Gastroesophageal sphincter (tissue), 4 donors: ENCODE data around the gene DBN1. TPM values are rescaled to one million over a fixed set of nuclear protein-coding genes. Genes with fewer than 3 reads are reported as not detected.

Experiments used
- ATAC-seq: fragments of 150-250 bp; one replicate; pipeline ENCODE4 v1.9.1; 2016; ENCODE audit warnings: mild to moderate bottlenecking, moderate library complexity
- H3K27ac ChIP-seq, 4 donors: fragments of 200-600 bp; sonication (generic) in 3 of 4; 1 replicate in 3 of 4; 2 replicates in 1 of 4; pipeline ENCODE4 v1.5.1; 2016 to 2019
- H3K27me3 ChIP-seq: fragments of 200-600 bp; sonication (generic); one replicate; pipeline ENCODE4 v1.5.1; 2019
- H3K36me3 ChIP-seq, 2 donors: fragments of 200-600 bp; sonication (generic); one replicate each; pipeline ENCODE4 v1.5.1; 2019; ENCODE audit warnings: control low read depth in 1 of 2
- H3K4me1 ChIP-seq, 3 donors: fragments of 200-600 bp; sonication (generic); 1 replicate in 2 of 3; 2 replicates in 1 of 3; pipeline ENCODE4 v1.5.1; 2016 to 2019; ENCODE audit warnings: control low read depth in 2 of 3
- H3K4me3 ChIP-seq, 2 donors: fragments of 200-600 bp; sonication (generic); one replicate each; pipeline ENCODE4 v1.5.1; 2019; ENCODE audit warnings: mild to moderate bottlenecking in 1 of 2, moderate library complexity in 1 of 2
- H3K9me3 ChIP-seq, 3 donors: fragments of 200-600 bp; sonication (generic); one replicate each; pipeline ENCODE4 v1.5.1; 2017 to 2019; ENCODE audit warnings: control low read depth in 2 of 3
- EP300 ChIP-seq: sonication (generic); formaldehyde crosslinking; IDR thresholded peaks from one replicate; pipeline ENCODE4 v1.6.1; 2017; ENCODE audit warnings: antibody characterized with exemption, mild to moderate bottlenecking
- POLR2A ChIP-seq, 2 donors: fragments of 450-650 bp; IDR thresholded peaks; one replicate each; pipeline ENCODE4 v1.6.1; 2017; ENCODE audit warnings: antibody characterized with exemption in 2 of 2, mild to moderate bottlenecking in 2 of 2, moderate library complexity in 1 of 2
- POLR2AphosphoS5 ChIP-seq: sonication (generic); formaldehyde crosslinking; IDR thresholded peaks from one replicate; pipeline ENCODE4 v1.6.1; 2017; ENCODE audit warnings: antibody characterized with exemption
- WGBS, 2 donors: methylation state at CpG; one replicate each; pipeline ENCODE4 v1.1.5; 2018; ENCODE audit warnings: low coverage in 1 of 2; 5-methylcytosine and 5-hydroxymethylcytosine counted together
- total RNA-seq, 4 donors: library from RNA; depleted of rRNA; stranded (reverse); fragments of >200 nt; gene quantifications; one replicate each; pipeline ENCODE4 v1.1.0, GENCODE V29; 2016
- TF ChIP-seq, protein P1 (sequence below), 4 experiments: fragments of 200-600 bp in 2 of 4; fragments of 450-650 bp in 2 of 4; sonication (generic) in 1 of 4; IDR thresholded peaks; one replicate each; pipeline ENCODE4 v1.5.1; 2017 to 2019; ENCODE audit warnings: antibody characterized with exemption in 4 of 4, mild to moderate bottlenecking in 2 of 4, moderate library complexity in 2 of 4

Gene DBN1
- total RNA-seq, 4 donors from 2014 or later = 87.1 to 154 (median 124) TPM

GRCh38 chr5:177454397-177455035 lies 18.9 kb downstream of the DBN1 start:
- peaks cover 0 to 50% (median 10%) of the 10 kb centered on the region in 3 donors for H3K4me1 ChIP-seq
- no CpG with 5 or more reads among the region's 84 CpGs for WGBS, 2 donors
- H3K36me3 ChIP-seq = peaks cover 0 to 20% of the 10 kb centered on the region in 2 donors
- peak; percentile 76 for ATAC-seq
- H3K27me3 ChIP-seq = peaks cover 37% of the 10 kb centered on the region
- TF ChIP-seq, protein P1, sequence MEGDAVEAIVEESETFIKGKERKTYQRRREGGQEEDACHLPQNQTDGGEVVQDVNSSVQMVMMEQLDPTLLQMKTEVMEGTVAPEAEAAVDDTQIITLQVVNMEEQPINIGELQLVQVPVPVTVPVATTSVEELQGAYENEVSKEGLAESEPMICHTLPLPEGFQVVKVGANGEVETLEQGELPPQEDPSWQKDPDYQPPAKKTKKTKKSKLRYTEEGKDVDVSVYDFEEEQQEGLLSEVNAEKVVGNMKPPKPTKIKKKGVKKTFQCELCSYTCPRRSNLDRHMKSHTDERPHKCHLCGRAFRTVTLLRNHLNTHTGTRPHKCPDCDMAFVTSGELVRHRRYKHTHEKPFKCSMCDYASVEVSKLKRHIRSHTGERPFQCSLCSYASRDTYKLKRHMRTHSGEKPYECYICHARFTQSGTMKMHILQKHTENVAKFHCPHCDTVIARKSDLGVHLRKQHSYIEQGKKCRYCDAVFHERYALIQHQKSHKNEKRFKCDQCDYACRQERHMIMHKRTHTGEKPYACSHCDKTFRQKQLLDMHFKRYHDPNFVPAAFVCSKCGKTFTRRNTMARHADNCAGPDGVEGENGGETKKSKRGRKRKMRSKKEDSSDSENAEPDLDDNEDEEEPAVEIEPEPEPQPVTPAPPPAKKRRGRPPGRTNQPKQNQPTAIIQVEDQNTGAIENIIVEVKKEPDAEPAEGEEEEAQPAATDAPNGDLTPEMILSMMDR (IDR thresholded peaks at IDR 0.05) = peak in 3 of 4 experiments; percentile 93 to 98 (median 95)
- TF ChIP-seq EP300 (no peak), POLR2AphosphoS5 (peak; percentile 22)
- no peaks in the 10 kb centered on the region for H3K9me3 ChIP-seq
- H3K27ac ChIP-seq = peak overlapping the region in 3 of 4 donors; percentile 79 to 81 (median 80)
- H3K4me3 ChIP-seq = peak overlapping the region; percentile 36 to 71

- Histone ChIP-seq H3K4me3 (peak overlapping the region in 1 of 2 donors; percentile 71), H3K4me1 (peaks cover 0 to 50% (median 10%) of the 10 kb centered on the region in 3 donors), H3K36me3 (peaks cover 0 to 14% of the 10 kb centered on the region in 2 donors), H3K27ac (peak overlapping the region in 3 of 4 donors; percentile 79 to 81 (median 80)), H3K9me3 (no peaks in the 10 kb centered on the region), H3K27me3 (peaks cover 43% of the 10 kb centered on the region)
- ATAC-seq = peak; percentile 1
- 7% methylated on average over 23 of the region's 31 CpGs; no CpG with 5 or more reads in 1 of the 2 donors for WGBS, 2 donors
- TF ChIP-seq EP300 (no peak), POLR2A (IDR thresholded peaks at IDR 0.05) (no peak), POLR2AphosphoS5 (no peak)
- TF ChIP-seq, protein P1 (IDR thresholded peaks at IDR 0.05) = no peak
These were observed 19.5 kb downstream of the DBN1 start for GRCh38 chr5:177453852-177454396.

DNA sequence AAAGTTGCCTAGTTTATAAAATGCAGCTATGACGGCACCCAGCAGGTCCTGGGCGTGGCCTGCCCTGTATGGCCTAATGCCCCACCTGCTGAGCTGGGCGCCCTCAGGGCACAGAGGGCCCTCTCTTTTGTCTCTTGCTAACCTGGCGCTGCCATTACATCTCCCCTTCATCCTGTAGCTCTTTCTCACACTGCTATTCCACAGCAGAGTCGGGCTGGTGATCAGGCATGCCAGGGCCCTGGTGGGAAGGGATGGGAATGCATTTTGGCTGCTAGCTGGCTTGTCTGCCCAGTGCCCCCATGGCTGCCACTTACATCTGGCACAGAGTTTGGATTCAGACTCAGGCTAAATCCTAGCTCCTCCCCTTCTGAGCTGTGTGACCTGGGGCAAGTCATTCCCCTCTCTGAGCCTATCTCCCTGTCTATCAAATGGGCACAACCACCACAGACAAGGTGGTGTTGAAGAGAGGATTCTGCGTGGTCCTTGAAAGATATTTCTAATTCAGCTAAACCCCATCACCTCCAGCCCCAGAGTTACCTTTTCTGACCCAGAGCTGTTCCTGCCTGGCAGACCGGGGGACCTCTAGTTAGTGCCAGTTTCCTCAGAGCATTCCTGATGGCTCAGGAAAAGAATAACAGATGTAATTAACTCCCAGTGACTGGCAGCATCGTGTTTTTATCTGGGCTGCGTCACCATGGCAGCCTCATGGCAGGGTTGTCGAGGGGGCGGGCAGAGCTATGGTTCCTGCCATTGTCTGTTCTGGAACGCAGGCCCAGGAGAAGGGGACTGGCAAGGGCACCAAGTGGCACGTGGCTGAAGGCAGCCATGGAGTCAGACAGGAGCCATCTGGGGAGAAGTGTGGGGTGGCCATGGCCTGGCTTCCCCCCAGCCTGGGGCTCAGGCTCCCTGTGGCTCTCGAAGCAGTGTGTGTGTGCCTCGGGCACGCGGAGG lies 20.5 kb downstream of the DBN1 start:
- peaks cover 53% of the 10 kb centered on the region for H3K27me3 ChIP-seq
- H3K36me3 ChIP-seq = peaks cover 0 to 4% of the 10 kb centered on the region in 2 donors
- 90 to 93% methylated on average over 2 to 3 of the region's 17 CpGs for WGBS, 2 donors
- no peaks in the 10 kb centered on the region for H3K9me3 ChIP-seq
- H3K4me3 ChIP-seq = no peak overlapping the region
- no peak overlapping the region for H3K27ac ChIP-seq
- TF ChIP-seq, protein P1 (IDR thresholded peaks at IDR 0.05) = no peak
- TF ChIP-seq POLR2AphosphoS5 (no peak), EP300 (no peak), POLR2A (IDR thresholded peaks at IDR 0.05) (no peak)
- peaks cover 0 to 50% (median 12%) of the 10 kb centered on the region in 3 donors for H3K4me1 ChIP-seq
- ATAC-seq = no peak

- no peak for TF ChIP-seq EP300
- no peak for TF ChIP-seq POLR2A (IDR thresholded peaks at IDR 0.05)
- TF ChIP-seq POLR2AphosphoS5 = no peak
- TF ChIP-seq, protein P1 (IDR thresholded peaks at IDR 0.05) = no peak
- ATAC-seq = no peak
- Histone ChIP-seq H3K4me3 (no peak overlapping the region), H3K36me3 (no peaks in the 10 kb centered on the region), H3K27ac (no peak overlapping the region), H3K27me3 (peaks cover 74% of the 10 kb centered on the region), H3K4me1 (peaks cover 0 to 50% (median 25%) of the 10 kb centered on the region in 3 donors), H3K9me3 (no peaks in the 10 kb centered on the region)
- WGBS, 2 donors = 69 to 82% methylated on average over 3 of the region's 10 CpGs
These were observed 22.6 kb downstream of the DBN1 start for GRCh38 chr5:177450667-177451424.
